ENCODE results near the gene IGFBPL1. TPM values are rescaled to one million over a fixed set of nuclear protein-coding genes. Genes with fewer than 3 reads are reported as not detected.

Gene IGFBPL1
- total RNA-seq, 4 donors from 2014 or later = 1.6 to 3.2 (median 2.5) TPM

GRCh38 chr9:38447703-38448102, 23.4 kb upstream of the IGFBPL1 start:
- no peak overlapping the region for H3K4me3 ChIP-seq
- no peaks in the 10 kb centered on the region for H3K4me1 ChIP-seq
- WGBS, 2 donors (ENCODE audit: low coverage in 1 of 2) = 29 to 38% methylated on average over 1 of the region's 1 CpG
- H3K27me3 ChIP-seq = no peaks in the 10 kb centered on the region
- no peaks in the 10 kb centered on the region for H3K36me3 ChIP-seq
- peaks cover 0 to 18% (median 0%) of the 10 kb centered on the region in 3 donors for H3K9me3 ChIP-seq
- no peak overlapping the region for H3K27ac ChIP-seq
- no peak for ATAC-seq
- no peak for TF ChIP-seq CTCF (IDR thresholded peaks at IDR 0.05)
- TF ChIP-seq POLR2A (IDR thresholded peaks at IDR 0.05) = no peak
- TF ChIP-seq POLR2AphosphoS5 (IDR thresholded peaks at IDR 0.05) = no peak
- TF ChIP-seq EP300 (IDR thresholded peaks at IDR 0.05) = no peak

GRCh38 chr9:38445154-38446043, 21.1 kb upstream of the IGFBPL1 start:
- WGBS, 2 donors (ENCODE audit: low coverage in 1 of 2) = 60 to 64% methylated on average over 7 of the region's 11 CpGs
- TF ChIP-seq CTCF (IDR thresholded peaks at IDR 0.05) (no peak), EP300 (IDR thresholded peaks at IDR 0.05) (no peak), POLR2A (IDR thresholded peaks at IDR 0.05) (no peak), POLR2AphosphoS5 (IDR thresholded peaks at IDR 0.05) (no peak)
- peaks cover 19% of the 10 kb centered on the region for H3K27me3 ChIP-seq
- ATAC-seq = no peak
- no peaks in the 10 kb centered on the region for H3K4me1 ChIP-seq
- no peak overlapping the region for H3K4me3 ChIP-seq
- H3K36me3 ChIP-seq = no peaks in the 10 kb centered on the region
- H3K27ac ChIP-seq = no peak overlapping the region
- H3K9me3 ChIP-seq = no peaks in the 10 kb centered on the region

GRCh38 chr9:38443597-38443996, 19.3 kb upstream of the IGFBPL1 start:
- Histone ChIP-seq H3K27me3 (peaks cover 25% of the 10 kb centered on the region), H3K36me3 (no peaks in the 10 kb centered on the region), H3K9me3 (no peaks in the 10 kb centered on the region), H3K4me3 (no peak overlapping the region), H3K27ac (no peak overlapping the region), H3K4me1 (no peaks in the 10 kb centered on the region)
- ATAC-seq = no peak
- TF ChIP-seq POLR2AphosphoS5 (IDR thresholded peaks at IDR 0.05) (no peak), EP300 (IDR thresholded peaks at IDR 0.05) (no peak), POLR2A (IDR thresholded peaks at IDR 0.05) (no peak), CTCF (IDR thresholded peaks at IDR 0.05) (no peak)
- WGBS, 2 donors (ENCODE audit: low coverage in 1 of 2) = 52 to 54% methylated on average over 2 of the region's 2 CpGs

GRCh38 chr9:38443181-38443580, 18.9 kb upstream of the IGFBPL1 start:
- H3K9me3 ChIP-seq = no peaks in the 10 kb centered on the region
- ATAC-seq = no peak
- no peak overlapping the region for H3K27ac ChIP-seq
- no peak overlapping the region for H3K4me3 ChIP-seq
- H3K4me1 ChIP-seq = no peaks in the 10 kb centered on the region
- peaks cover 25% of the 10 kb centered on the region for H3K27me3 ChIP-seq
- no peak for TF ChIP-seq POLR2AphosphoS5 (IDR thresholded peaks at IDR 0.05)
- no peak for TF ChIP-seq EP300 (IDR thresholded peaks at IDR 0.05)
- TF ChIP-seq POLR2A (IDR thresholded peaks at IDR 0.05) = no peak
- no peak for TF ChIP-seq CTCF (IDR thresholded peaks at IDR 0.05)
- 49 to 53% methylated on average over 5 to 7 of the region's 7 CpGs for WGBS, 2 donors (ENCODE audit: low coverage in 1 of 2)
- no peaks in the 10 kb centered on the region for H3K36me3 ChIP-seq

Data from gastroesophageal sphincter (tissue), 4 donors.